GM12878 (cell line): Measurements from ENCODE around the gene LRP3.

Experiments
- CREB1 ChIP-seq: IDR thresholded peaks from 2 replicates; pipeline ENCODE4 v1.6.1; 2012; ENCODE audit warnings: low read depth, mild to moderate bottlenecking, inconsistent platforms
- CTCF ChIP-seq, 3 experiments: IDR thresholded peaks in 2 of 3; conservative IDR thresholded peaks in 1 of 3; 2 replicates each; pipeline ENCODE4 v1.5.1; 2011; ENCODE audit warnings: low read depth in 3 of 3, low read length in 3 of 3, mild to moderate bottlenecking in 3 of 3, control low read depth in 2 of 3, moderate library complexity in 2 of 3, inconsistent platforms in 1 of 3, mixed read lengths in 1 of 3; ENCODE audit not compliant: control insufficient read depth in 2 of 3, insufficient read depth in 1 of 3; ENCODE audit errors: extremely low read depth in 1 of 3
- PAX5 ChIP-seq: IDR thresholded peaks from 2 replicates; pipeline ENCODE4 v1.6.1; 2011; ENCODE audit warnings: low read depth, low read length, borderline replicate concordance
- POLR2A ChIP-seq: IDR thresholded peaks from 2 replicates; pipeline ENCODE4 v1.6.1; 2011; ENCODE audit warnings: low read depth, mild to moderate bottlenecking, low read length
- REST ChIP-seq: IDR thresholded peaks from 2 replicates; pipeline ENCODE4 v1.6.1; 2012; ENCODE audit warnings: mild to moderate bottlenecking, low read depth, low read length

- TF ChIP-seq POLR2A (no peak), CTCF (IDR thresholded peaks at IDR 0.05 in 2 of 3, conservative IDR thresholded peaks at IDR 0.05 in 1 of 3; ENCODE audit: control insufficient read depth in 2 of 3, extremely low read depth in 1 of 3, insufficient read depth in 1 of 3, low read depth in 3 of 3, low read length in 3 of 3) (no peak), PAX5 (no peak), REST (no peak), CREB1 (no peak)
Measured at GRCh38 chr19:33146209-33146608, 47.9 kb upstream of the LRP3 start.
